HL-60 (cell line): ENCODE measurements around the gene OPTC.

Experiments
- GABPA ChIP-seq: IDR thresholded peaks from 2 replicates; pipeline ENCODE4 v1.6.1; 2012; ENCODE audit warnings: low read depth
- POLR2AphosphoS5 ChIP-seq: IDR thresholded peaks from 2 replicates; pipeline ENCODE4 v1.6.1; 2012; ENCODE audit warnings: low read depth
- REST ChIP-seq: IDR thresholded peaks from 2 replicates; pipeline ENCODE4 v1.6.1; 2012; ENCODE audit warnings: low read depth; ENCODE audit not compliant: insufficient replicate concordance
- SPI1 ChIP-seq: IDR thresholded peaks from 2 replicates; pipeline ENCODE4 v1.6.1; 2012; ENCODE audit warnings: low read depth, mild to moderate bottlenecking, borderline replicate concordance
- TF ChIP-seq, protein P1 (sequence below): IDR thresholded peaks from one replicate; pipeline ENCODE4 v1.5.1; 2011; ENCODE audit warnings: low read length, control low read depth, inconsistent platforms; ENCODE audit not compliant: insufficient read depth

- TF ChIP-seq, protein P1, sequence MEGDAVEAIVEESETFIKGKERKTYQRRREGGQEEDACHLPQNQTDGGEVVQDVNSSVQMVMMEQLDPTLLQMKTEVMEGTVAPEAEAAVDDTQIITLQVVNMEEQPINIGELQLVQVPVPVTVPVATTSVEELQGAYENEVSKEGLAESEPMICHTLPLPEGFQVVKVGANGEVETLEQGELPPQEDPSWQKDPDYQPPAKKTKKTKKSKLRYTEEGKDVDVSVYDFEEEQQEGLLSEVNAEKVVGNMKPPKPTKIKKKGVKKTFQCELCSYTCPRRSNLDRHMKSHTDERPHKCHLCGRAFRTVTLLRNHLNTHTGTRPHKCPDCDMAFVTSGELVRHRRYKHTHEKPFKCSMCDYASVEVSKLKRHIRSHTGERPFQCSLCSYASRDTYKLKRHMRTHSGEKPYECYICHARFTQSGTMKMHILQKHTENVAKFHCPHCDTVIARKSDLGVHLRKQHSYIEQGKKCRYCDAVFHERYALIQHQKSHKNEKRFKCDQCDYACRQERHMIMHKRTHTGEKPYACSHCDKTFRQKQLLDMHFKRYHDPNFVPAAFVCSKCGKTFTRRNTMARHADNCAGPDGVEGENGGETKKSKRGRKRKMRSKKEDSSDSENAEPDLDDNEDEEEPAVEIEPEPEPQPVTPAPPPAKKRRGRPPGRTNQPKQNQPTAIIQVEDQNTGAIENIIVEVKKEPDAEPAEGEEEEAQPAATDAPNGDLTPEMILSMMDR = no peak
- TF ChIP-seq POLR2AphosphoS5 = no peak
- no peak for TF ChIP-seq GABPA
- no peak for TF ChIP-seq SPI1
- TF ChIP-seq REST = no peak
Observed at GRCh38 chr1:203456577-203456976, 37.4 kb upstream of the OPTC start.
